ENCODE data around the gene SLC66A1. TPM values are rescaled to one million over a fixed set of nuclear protein-coding genes. Genes with fewer than 3 reads are reported as not detected.

SLC66A1 gene
- total RNA-seq, 2 donors from 2014 or later = 11.4 to 12.0 TPM

DNA sequence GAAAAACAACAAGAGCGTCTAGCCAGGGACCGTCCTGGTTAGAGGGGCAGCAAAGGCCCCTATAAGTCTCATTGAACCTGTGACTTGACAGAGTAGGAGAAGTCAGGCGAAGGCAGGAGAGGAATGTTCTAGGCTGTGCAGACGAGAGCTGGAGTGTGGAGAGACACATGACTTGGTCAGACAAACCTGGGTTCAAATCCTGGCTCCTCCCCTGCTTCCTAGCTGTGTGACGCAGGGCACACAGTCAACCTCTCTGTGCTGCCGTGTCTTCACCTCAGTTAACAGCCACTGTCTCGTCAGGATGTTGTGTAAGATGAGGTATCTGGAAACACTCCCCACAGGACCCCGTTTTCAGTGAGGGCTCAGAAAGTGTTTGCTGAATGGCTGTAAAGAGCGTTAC is 15.6 kb downstream of the SLC66A1 start:
- H3K27me3 ChIP-seq (replicated peaks; ENCODE audit: insufficient read depth) = no peaks in the 10 kb centered on the region
- no peaks in the 10 kb centered on the region for H3K9me3 ChIP-seq
- ATAC-seq (ENCODE audit: insufficient number of reproducible peaks, low FRiP score, low read depth) = no peak
- H3K27ac ChIP-seq = no peak overlapping the region
- H3K4me3 ChIP-seq = no peak overlapping the region
- TF ChIP-seq, protein P1, sequence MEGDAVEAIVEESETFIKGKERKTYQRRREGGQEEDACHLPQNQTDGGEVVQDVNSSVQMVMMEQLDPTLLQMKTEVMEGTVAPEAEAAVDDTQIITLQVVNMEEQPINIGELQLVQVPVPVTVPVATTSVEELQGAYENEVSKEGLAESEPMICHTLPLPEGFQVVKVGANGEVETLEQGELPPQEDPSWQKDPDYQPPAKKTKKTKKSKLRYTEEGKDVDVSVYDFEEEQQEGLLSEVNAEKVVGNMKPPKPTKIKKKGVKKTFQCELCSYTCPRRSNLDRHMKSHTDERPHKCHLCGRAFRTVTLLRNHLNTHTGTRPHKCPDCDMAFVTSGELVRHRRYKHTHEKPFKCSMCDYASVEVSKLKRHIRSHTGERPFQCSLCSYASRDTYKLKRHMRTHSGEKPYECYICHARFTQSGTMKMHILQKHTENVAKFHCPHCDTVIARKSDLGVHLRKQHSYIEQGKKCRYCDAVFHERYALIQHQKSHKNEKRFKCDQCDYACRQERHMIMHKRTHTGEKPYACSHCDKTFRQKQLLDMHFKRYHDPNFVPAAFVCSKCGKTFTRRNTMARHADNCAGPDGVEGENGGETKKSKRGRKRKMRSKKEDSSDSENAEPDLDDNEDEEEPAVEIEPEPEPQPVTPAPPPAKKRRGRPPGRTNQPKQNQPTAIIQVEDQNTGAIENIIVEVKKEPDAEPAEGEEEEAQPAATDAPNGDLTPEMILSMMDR (IDR thresholded peaks at IDR 0.05) = no peak
- DNase-seq (ENCODE audit: low spot score) = no peak
- H3K4me1 ChIP-seq (ENCODE audit: control insufficient read depth in 1 of 2, low read depth in 2 of 2) = no peaks in the 10 kb centered on the region
- H3K36me3 ChIP-seq = peaks cover 36% of the 10 kb centered on the region

DNA sequence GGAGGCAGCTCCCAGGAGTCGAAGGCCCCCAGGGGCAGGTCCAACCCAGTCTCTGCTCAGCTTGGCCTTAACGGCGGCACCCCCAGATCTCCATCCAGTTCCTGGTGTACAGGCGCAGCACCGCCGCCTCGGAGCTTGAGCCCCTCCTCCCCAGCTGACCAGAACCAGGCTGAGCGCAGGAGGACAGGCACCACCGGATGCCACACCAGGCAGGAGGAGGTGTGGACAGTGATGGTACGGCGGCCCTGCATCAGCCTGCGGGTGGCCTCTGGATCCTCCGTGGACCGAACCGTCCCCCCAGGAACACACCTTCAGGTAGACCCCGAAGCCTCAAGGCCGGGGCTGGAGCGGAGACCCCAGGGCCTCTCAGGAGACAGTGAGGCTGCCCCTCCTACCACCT is 16.4 kb downstream of the SLC66A1 start:
- TF ChIP-seq, protein P1 (IDR thresholded peaks at IDR 0.05) = no peak
- peaks cover 36% of the 10 kb centered on the region for H3K36me3 ChIP-seq
- H3K9me3 ChIP-seq = no peaks in the 10 kb centered on the region
- H3K27me3 ChIP-seq (replicated peaks; ENCODE audit: insufficient read depth) = no peaks in the 10 kb centered on the region
- ATAC-seq (ENCODE audit: insufficient number of reproducible peaks, low FRiP score, low read depth) (no peak), DNase-seq (ENCODE audit: low spot score) (no peak)
- H3K4me3 ChIP-seq = no peak overlapping the region
- no peak overlapping the region for H3K27ac ChIP-seq
- no peaks in the 10 kb centered on the region for H3K4me1 ChIP-seq (ENCODE audit: control insufficient read depth in 1 of 2, low read depth in 2 of 2)

DNA sequence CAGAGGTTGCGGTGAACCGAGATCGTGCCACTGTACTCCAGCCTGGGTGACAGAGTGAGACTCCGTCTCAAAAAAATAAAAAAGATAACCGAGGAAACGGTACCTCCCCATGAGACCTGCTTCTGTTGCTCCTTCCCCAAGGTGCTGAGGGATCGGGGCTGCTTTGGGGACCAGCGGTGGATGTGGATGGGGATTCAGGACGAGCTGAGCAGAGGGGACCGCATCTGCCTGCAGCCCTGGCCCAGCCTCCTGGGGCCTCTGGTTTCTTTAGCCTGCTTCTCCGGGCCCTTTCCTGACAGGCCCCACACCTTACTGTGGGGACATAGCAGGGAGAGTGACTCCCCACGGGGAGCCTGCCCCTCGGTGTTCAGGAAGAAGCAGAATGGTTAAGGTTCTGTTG is 17.1 kb downstream of the SLC66A1 start:
- TF ChIP-seq, protein P1 (IDR thresholded peaks at IDR 0.05) = no peak
- Histone ChIP-seq H3K9me3 (no peaks in the 10 kb centered on the region), H3K4me3 (no peak overlapping the region), H3K27me3 (replicated peaks; ENCODE audit: insufficient read depth) (no peaks in the 10 kb centered on the region), H3K4me1 (ENCODE audit: control insufficient read depth in 1 of 2, low read depth in 2 of 2) (no peaks in the 10 kb centered on the region), H3K36me3 (peaks cover 38% of the 10 kb centered on the region), H3K27ac (no peak overlapping the region)
- DNase-seq (ENCODE audit: low spot score) = no peak
- ATAC-seq (ENCODE audit: insufficient number of reproducible peaks, low FRiP score, low read depth) = no peak

DNA sequence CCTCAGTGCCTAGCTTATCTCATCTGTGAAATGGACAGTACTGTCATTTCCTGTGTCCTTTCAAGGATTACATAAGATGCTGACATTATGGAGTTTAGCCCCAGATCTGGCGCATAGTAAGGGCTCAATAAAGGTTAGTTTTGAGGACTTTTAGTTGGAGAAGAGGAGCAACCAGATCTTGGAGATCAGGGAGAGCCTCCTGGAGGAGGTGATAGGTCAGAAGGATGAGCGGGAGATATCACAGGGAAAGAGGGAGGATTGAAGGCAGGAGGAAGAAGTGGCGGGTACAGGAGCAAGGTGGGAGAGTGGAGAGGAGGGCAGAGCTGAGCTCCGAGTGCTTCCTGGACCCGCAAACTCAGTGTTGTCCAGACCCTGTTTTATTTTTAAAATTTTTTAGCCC is 17.5 kb downstream of the SLC66A1 start:
- Histone ChIP-seq H3K27ac (no peak overlapping the region), H3K9me3 (no peaks in the 10 kb centered on the region), H3K27me3 (replicated peaks; ENCODE audit: insufficient read depth) (no peaks in the 10 kb centered on the region), H3K4me1 (ENCODE audit: control insufficient read depth in 1 of 2, low read depth in 2 of 2) (no peaks in the 10 kb centered on the region), H3K4me3 (no peak overlapping the region), H3K36me3 (peaks cover 35% of the 10 kb centered on the region)
- DNase-seq (ENCODE audit: low spot score) = no peak
- TF ChIP-seq, protein P1 (IDR thresholded peaks at IDR 0.05) = no peak
- no peak for ATAC-seq (ENCODE audit: insufficient number of reproducible peaks, low FRiP score, low read depth)

DNA sequence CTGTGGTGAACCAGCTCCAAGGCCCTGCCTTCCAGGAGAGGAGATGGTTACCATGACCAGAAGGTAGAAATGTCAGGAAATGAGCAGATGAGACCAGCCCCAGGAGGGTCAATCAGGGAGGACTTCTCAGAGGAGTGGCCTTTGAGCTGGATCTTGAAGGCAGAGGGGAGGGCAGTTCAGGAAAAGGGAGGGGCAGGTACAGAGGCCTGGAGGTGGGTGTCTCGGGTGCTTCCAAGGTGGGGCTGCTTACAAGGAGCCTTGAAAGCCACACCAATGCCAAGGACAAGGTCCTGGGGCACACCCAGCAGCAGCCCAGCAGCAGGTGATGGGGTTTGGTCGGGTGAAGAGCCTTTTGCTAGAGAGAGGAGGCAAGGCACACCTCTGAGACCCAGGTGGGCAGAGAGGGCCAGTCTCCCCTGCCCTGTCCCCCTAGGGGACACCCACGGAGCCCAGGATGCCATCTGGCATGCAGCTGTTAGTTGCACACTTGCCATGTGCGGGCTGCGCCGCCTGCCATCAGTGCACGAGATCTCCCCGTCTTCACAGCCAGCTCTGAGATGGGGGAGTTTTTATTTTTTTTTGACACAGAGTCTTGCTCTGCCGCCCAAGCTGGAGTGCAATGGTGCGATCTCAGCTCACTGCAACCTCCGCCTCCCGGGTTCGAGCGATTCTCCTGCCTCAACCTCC is 18.5 kb downstream of the SLC66A1 start:
- Histone ChIP-seq H3K36me3 (peaks cover 25% of the 10 kb centered on the region), H3K9me3 (no peaks in the 10 kb centered on the region), H3K4me3 (no peak overlapping the region), H3K27me3 (replicated peaks; ENCODE audit: insufficient read depth) (no peaks in the 10 kb centered on the region), H3K27ac (no peak overlapping the region), H3K4me1 (ENCODE audit: control insufficient read depth in 1 of 2, low read depth in 2 of 2) (no peaks in the 10 kb centered on the region)
- ATAC-seq (ENCODE audit: insufficient number of reproducible peaks, low FRiP score, low read depth) (no peak), DNase-seq (ENCODE audit: low spot score) (no peak)
- TF ChIP-seq, protein P1 (IDR thresholded peaks at IDR 0.05) = no peak
